Cardiac muscle cell (in vitro differentiated cells and primary cell): ENCODE results near the gene GPR176. TPM values are rescaled to one million over a fixed set of nuclear protein-coding genes. Genes with fewer than 3 reads are reported as not detected.

Source experiments
- DNase-seq, 2 donors: peaks; one replicate each; pipeline versions ENCODE4 v3.0.0 to v3.0.0-alpha.2; 2010 to 2017; ENCODE audit warnings: low read depth in 1 of 2, low spot score in 1 of 2
- H3K27ac ChIP-seq: fragments of 200-600 bp; sonication (generic); 2 replicates; pipeline ENCODE4 v1.5.1; 2016
- H3K27me3 ChIP-seq: fragments of 200-600 bp; sonication (generic); 2 replicates; pipeline ENCODE4 v1.6.0; 2016; ENCODE audit warnings: control low read depth
- H3K36me3 ChIP-seq: fragments of 200-600 bp; sonication (generic); 2 replicates; pipeline ENCODE4 v1.5.1; 2016; ENCODE audit warnings: control low read depth
- H3K4me1 ChIP-seq: fragments of 200-600 bp; sonication (generic); 2 replicates; pipeline ENCODE4 v1.8.1; 2017; ENCODE audit warnings: low read depth, mild to moderate bottlenecking, mixed run types
- H3K4me3 ChIP-seq: fragments of 200-600 bp; sonication (generic); 2 replicates; pipeline ENCODE4 v1.5.1; 2016; ENCODE audit warnings: mild to moderate bottlenecking
- H3K9me3 ChIP-seq: fragments of 200-600 bp; sonication (generic); 2 replicates; pipeline ENCODE4 v1.5.1; 2017; ENCODE audit warnings: low read depth, mild to moderate bottlenecking, control low read depth
- polyA plus RNA-seq: library from polyadenylated mRNA; unstranded; fragments of >200 nt; fragmentation: Nextera tagmentation; extraction: Ambion mirVana; gene quantifications from 2 replicates; pipeline ENCODE4 v1.2.1, GENCODE V29; 2016
- total RNA-seq: library from RNA; depleted of rRNA; stranded (reverse); fragments of >200 nt; gene quantifications from 2 replicates; pipeline ENCODE4 v1.2.3, GENCODE V29; 2016
- TF ChIP-seq, protein P1 (sequence below): IDR thresholded peaks from 2 replicates; pipeline ENCODE4 v1.5.1; 2012; ENCODE audit warnings: low read depth, mild to moderate bottlenecking, low read length

The GPR176 gene
- total and polyA plus RNA-seq, 2 experiments from 2014 or later, result 1.4 to 5.6 TPM

DNA sequence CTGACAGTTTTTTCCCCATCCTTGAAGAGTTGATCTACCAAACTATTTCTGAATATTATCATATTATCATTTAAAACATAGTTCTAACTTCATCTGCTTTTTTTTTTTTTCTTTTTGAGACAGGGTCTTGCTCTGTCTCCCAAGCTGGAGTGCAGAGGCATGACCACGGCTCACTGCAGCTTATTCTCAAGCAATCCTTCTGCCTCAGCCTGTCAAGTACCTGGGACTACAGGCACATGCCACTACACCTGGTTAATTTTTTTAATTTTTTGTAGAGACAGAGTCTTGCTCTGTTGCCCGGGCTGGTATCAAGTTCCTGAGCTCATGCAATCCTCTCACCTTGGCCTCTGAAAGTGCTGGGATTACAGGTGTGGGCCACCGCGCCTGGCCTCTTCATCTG lies 15.2 kb upstream of the GPR176 start:
- Histone ChIP-seq H3K4me1 (peaks cover 7% of the 10 kb centered on the region), H3K36me3 (no peaks in the 10 kb centered on the region), H3K27me3 (no peaks in the 10 kb centered on the region), H3K4me3 (peak overlapping the region; percentile 73), H3K9me3 (no peaks in the 10 kb centered on the region), H3K27ac (no peak overlapping the region)
- no peak for DNase-seq
- TF ChIP-seq, protein P1, sequence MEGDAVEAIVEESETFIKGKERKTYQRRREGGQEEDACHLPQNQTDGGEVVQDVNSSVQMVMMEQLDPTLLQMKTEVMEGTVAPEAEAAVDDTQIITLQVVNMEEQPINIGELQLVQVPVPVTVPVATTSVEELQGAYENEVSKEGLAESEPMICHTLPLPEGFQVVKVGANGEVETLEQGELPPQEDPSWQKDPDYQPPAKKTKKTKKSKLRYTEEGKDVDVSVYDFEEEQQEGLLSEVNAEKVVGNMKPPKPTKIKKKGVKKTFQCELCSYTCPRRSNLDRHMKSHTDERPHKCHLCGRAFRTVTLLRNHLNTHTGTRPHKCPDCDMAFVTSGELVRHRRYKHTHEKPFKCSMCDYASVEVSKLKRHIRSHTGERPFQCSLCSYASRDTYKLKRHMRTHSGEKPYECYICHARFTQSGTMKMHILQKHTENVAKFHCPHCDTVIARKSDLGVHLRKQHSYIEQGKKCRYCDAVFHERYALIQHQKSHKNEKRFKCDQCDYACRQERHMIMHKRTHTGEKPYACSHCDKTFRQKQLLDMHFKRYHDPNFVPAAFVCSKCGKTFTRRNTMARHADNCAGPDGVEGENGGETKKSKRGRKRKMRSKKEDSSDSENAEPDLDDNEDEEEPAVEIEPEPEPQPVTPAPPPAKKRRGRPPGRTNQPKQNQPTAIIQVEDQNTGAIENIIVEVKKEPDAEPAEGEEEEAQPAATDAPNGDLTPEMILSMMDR, result no peak

DNA sequence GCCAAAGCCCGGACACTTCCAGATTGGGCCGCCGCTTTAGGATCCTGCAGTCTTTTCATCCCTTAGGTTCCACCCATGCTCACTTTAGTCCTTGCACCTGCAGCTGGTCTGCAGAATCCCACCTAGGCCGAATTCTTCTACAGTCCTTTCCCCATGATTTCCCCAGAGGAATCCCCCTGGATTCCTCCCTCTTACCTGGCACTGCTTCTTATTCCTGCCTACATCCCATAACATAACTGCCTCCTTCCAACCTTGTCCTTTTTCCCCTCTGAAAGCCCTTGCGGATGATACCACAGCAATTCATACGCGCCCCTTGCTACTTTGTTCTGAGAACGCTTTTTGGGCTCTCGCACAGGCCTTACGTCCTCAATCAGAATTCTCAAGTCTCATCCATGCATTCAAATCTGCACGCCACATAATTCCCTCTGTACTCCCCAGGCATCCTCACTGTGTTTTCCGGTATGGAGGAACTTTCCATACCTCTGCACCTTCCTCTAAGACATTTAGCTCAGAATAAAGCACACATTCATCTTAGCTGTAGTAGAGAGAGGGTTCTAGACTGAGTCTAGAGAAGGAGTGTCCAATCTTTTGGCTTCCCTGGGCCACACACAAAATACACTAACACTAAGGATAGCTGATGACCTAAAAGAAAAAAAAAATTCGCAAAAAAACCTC lies 14.5 kb upstream of the GPR176 start:
- Histone ChIP-seq H3K36me3 (no peaks in the 10 kb centered on the region), H3K9me3 (no peaks in the 10 kb centered on the region), H3K4me1 (peaks cover 6% of the 10 kb centered on the region), H3K27me3 (no peaks in the 10 kb centered on the region), H3K4me3 (peak overlapping the region; percentile 73), H3K27ac (peak overlapping the region; percentile 70)
- TF ChIP-seq, protein P1, result no peak
- DNase-seq, result peak in 1 of 2 donors; percentile 15

DNA sequence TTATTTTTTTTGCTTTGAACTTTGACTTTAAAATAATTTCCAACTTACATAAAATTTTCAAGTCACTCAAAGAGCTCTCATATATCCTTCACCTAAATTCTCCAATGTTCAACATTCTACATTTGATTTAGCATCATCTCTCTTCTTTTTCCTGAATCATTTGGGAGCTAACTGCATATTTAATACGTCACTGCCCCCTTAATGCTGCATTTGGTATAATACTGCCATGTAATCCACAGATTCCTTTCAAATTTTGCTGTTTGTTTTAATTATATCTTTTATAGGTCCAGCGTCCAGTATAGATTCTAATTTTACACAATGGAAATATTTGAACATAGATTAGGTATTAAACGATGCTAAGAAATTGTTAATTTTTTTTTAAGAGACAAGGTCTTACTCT lies 11.5 kb upstream of the GPR176 start:
- no peaks in the 10 kb centered on the region for H3K9me3 ChIP-seq
- TF ChIP-seq, protein P1, result peak; percentile 29
- DNase-seq, result peak in 1 of 2 donors; percentile 46
- no peaks in the 10 kb centered on the region for H3K27me3 ChIP-seq
- H3K27ac ChIP-seq, result no peak overlapping the region
- no peaks in the 10 kb centered on the region for H3K36me3 ChIP-seq
- no peaks in the 10 kb centered on the region for H3K4me1 ChIP-seq
- no peak overlapping the region for H3K4me3 ChIP-seq

DNA sequence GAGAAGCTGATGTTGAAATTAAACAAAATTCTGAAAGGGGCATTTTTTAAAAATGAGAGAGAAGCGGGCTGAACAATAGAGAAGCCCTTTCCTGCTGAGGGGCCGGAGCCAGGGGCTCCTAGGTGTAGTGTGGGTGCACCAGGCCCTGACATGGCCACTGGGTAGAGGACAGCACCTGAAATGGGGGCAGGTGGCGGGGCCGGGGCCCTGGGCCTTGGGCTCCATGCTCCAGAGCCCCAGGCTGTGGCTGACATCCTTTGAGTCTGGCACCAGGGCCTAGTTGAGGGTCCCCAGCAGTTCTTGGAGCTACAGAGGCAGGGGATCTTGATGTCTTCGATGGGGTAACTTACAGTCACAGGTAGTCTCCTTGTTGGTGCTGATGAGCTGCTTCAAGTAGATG lies 6.5 kb upstream of the GPR176 start:
- DNase-seq, result no peak
- Histone ChIP-seq H3K27ac (no peak overlapping the region), H3K4me3 (no peak overlapping the region), H3K9me3 (no peaks in the 10 kb centered on the region), H3K4me1 (no peaks in the 10 kb centered on the region), H3K27me3 (no peaks in the 10 kb centered on the region), H3K36me3 (no peaks in the 10 kb centered on the region)
- TF ChIP-seq, protein P1, result no peak

DNA sequence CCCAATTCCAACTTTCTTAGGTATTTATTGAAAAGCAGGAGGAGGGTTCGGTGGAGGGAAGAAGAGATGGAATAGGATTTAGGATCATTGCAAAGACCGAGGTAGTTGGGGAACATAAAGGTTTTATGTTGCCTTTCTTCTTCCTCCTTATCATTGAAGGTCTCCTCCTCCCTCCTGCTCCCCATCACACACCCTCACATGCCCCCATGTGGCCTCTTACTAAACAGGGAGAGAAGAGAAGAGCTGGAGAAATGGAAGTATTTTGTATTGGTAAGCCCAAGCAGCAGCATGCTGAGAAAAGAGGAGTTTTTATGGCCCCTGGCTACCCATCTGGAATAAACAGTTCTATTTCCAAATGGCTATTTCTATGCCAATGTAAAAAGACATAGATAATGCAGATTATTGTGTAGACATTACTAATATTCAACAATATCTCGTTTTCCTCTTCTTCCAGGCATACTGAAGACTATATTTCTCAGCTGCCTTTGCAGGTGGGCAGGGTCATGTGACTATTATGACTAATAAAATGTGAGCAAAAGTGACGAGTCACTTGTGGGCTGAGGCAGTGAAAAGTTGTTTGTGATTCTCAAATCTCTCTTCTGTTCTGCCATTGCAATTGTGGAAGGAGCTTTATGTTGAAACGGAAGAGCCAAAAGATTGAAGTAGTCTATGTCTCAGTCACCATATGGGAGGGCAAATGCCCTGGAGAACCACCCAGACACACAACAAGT lies 5.2 kb upstream of the GPR176 start:
- DNase-seq, result no peak
- Histone ChIP-seq H3K9me3 (no peaks in the 10 kb centered on the region), H3K36me3 (no peaks in the 10 kb centered on the region), H3K4me3 (no peak overlapping the region), H3K27ac (no peak overlapping the region), H3K27me3 (peaks cover 4% of the 10 kb centered on the region), H3K4me1 (no peaks in the 10 kb centered on the region)
- TF ChIP-seq, protein P1, result no peak
